Neural progenitor cell (in vitro differentiated cells): Measurements from ENCODE around the gene OR2T10.

Experiments used
- CTCF ChIP-seq: fragments of 200-600 bp; sonication (generic); IDR thresholded peaks from 2 replicates; pipeline ENCODE4 v1.5.1; 2017; ENCODE audit warnings: antibody characterized with exemption, mild to moderate bottlenecking
- EZH2 ChIP-seq: fragments of 200-600 bp; sonication (generic); IDR thresholded peaks from 2 replicates; pipeline ENCODE4 v1.6.1; 2017; ENCODE audit warnings: antibody characterized with exemption, mild to moderate bottlenecking, moderate library complexity

- TF ChIP-seq CTCF (no peak), EZH2 (no peak)
Measured at GRCh38 chr1:248631354-248632008, 34.0 kb upstream of the OR2T10 start.
